Naive thymus-derived CD4-positive, alpha-beta T cell (primary cell): ENCODE measurements around the gene ZFYVE28. TPM values are rescaled to one million over a fixed set of nuclear protein-coding genes. Genes with fewer than 3 reads are reported as not detected.

Source experiments
- ATAC-seq: fragments of 150-1000 bp; cut with Tn5 transposase; 2 replicates; pipeline ENCODE4 v1.10.0; 2021; ENCODE audit warnings: mild to moderate bottlenecking, moderate library complexity
- CTCF ChIA-PET: fragments of 350-600 bp; sonication (Branson Sonifier 250); formaldehyde crosslinking; loops from one replicate; lab custom pipeline; 2021; ENCODE audit warnings: antibody characterized with exemption; lab: Charles Lee
- POLR2A ChIA-PET: fragments of 350-600 bp; sonication (Branson Sonifier 250); formaldehyde crosslinking; loops from one replicate; lab custom pipeline; 2021; ENCODE audit warnings: antibody characterized with exemption, inconsistent platforms; lab: Charles Lee
- DNase-seq, 9 donors: peaks; one replicate each; pipeline versions ENCODE4 v3.0.0 to v3.0.0-alpha.2; 2020 to 2022; ENCODE audit warnings: mixed read lengths in 1 of 9
- H3K27ac ChIP-seq: one replicate; pipeline ENCODE4 v1.7.0; 2013; ENCODE audit warnings: mild to moderate bottlenecking, low read depth, low read length, moderate library complexity
- H3K27me3 ChIP-seq, 2 donors: one replicate each; pipeline ENCODE4 v1.7.0; 2013; ENCODE audit warnings: low read length in 2 of 2, mild to moderate bottlenecking in 2 of 2, moderate library complexity in 2 of 2; ENCODE audit not compliant: control insufficient read depth in 2 of 2, insufficient read depth in 2 of 2
- H3K36me3 ChIP-seq, 3 experiments: 1 replicate in 2 of 3; 2 replicates in 1 of 3; pipeline ENCODE4 v1.7.0; 2013; ENCODE audit warnings: low read length in 3 of 3, mild to moderate bottlenecking in 3 of 3, moderate library complexity in 1 of 3; ENCODE audit not compliant: insufficient read depth in 3 of 3, control insufficient read depth in 2 of 3
- H3K4me1 ChIP-seq, 2 donors: one replicate each; pipeline ENCODE4 v1.7.0; 2013; ENCODE audit warnings: low read length in 2 of 2, mild to moderate bottlenecking in 2 of 2, moderate library complexity in 1 of 2; ENCODE audit not compliant: control insufficient read depth in 2 of 2, insufficient read depth in 2 of 2
- H3K4me3 ChIP-seq: 2 replicates; pipeline ENCODE4 v1.7.0; 2013; ENCODE audit warnings: mild to moderate bottlenecking, low read length
- H3K9me3 ChIP-seq, 3 experiments: 1 replicate in 2 of 3; 2 replicates in 1 of 3; pipeline ENCODE4 v1.7.0; 2013; ENCODE audit warnings: low read length in 3 of 3; ENCODE audit not compliant: control insufficient read depth in 2 of 3
- H3K27ac Mint-ChIP-seq, 9 donors: one replicate each; pipeline ENCODE4 v1.8.0; 2020 to 2022; ENCODE audit warnings: mixed read lengths in 9 of 9, mild to moderate bottlenecking in 8 of 9, moderate library complexity in 5 of 9, inconsistent platforms in 2 of 9
- H3K27me3 Mint-ChIP-seq, 5 donors: one replicate each; pipeline ENCODE4 v1.8.0; 2021 to 2022; ENCODE audit warnings: mixed read lengths in 5 of 5, mild to moderate bottlenecking in 1 of 5
- H3K36me3 Mint-ChIP-seq, 5 donors: one replicate each; pipeline ENCODE4 v1.8.0; 2020 to 2022; ENCODE audit warnings: mixed read lengths in 5 of 5, mild to moderate bottlenecking in 3 of 5, inconsistent platforms in 1 of 5
- H3K4me1 Mint-ChIP-seq, 7 donors: one replicate each; pipeline ENCODE4 v1.8.0; 2020 to 2022; ENCODE audit warnings: mixed read lengths in 7 of 7, mild to moderate bottlenecking in 3 of 7, inconsistent platforms in 1 of 7
- H3K4me3 Mint-ChIP-seq, 10 donors: one replicate each; pipeline ENCODE4 v1.8.0; 2020 to 2022; ENCODE audit warnings: mild to moderate bottlenecking in 10 of 10, mixed read lengths in 10 of 10, moderate library complexity in 6 of 10, inconsistent platforms in 2 of 10
- H3K9me3 Mint-ChIP-seq, 11 donors: one replicate each; pipeline ENCODE4 v1.8.0; 2020 to 2022; ENCODE audit warnings: mixed read lengths in 11 of 11, mild to moderate bottlenecking in 4 of 11, inconsistent platforms in 1 of 11, moderate library complexity in 1 of 11
- intact Hi-C, 2 donors: fragments of 100-400 bp; cut with micrococcal nuclease; formaldehyde crosslinking; loops; one replicate each; pipeline ENCODE4 v1.15.1; 2023
- polyA plus RNA-seq, 2 donors: library from polyadenylated mRNA; unstranded; fragments of 300-500 nt; fragmentation: Illumina TruSeq; gene quantifications; one replicate each; pipeline ENCODE4 v1.2.3, GENCODE V29; 2021
- total RNA-seq, 6 experiments: library from RNA in 5 of 6; stranded (reverse) in 5 of 6; gene quantifications; 1 replicate in 5 of 6; 2 replicates in 1 of 6; pipeline ENCODE4 v1.2.3 and lab custom pipeline; 2021 to 2026

ZFYVE28 gene
- total and polyA plus RNA-seq, 7 experiments from 2014 or later = 6.1 to 26.5 (median 15.9) TPM

DNA sequence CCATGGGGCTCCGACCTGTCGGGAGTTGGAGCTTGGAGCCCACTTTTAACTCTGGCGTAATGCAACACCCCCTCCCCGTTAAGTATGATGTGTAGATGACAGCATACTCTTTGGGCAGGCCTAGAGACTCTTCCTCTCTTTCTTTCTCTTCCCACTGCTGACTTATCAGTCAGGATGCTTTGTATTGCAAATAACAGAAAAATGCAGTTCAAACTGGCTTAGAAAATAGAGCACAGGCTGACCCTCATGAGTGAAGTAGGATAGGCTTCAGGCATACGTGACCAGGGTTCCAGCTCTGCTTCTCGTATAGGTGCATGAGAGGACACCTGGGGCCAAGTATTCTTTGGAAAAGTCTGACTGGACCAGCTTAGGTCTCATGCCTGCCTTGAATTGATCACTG lies 27.1 kb upstream of the ZFYVE28 start:
- H3K27ac ChIP-seq = no peak overlapping the region
- H3K9me3 ChIP-seq = no peaks in the 10 kb centered on the region
- no peak for DNase-seq
- CTCF ChIA-PET = interaction anchor here (0.6 kb wide), 1 partner anchor 1100 kb away, joined by 3 read pairs; no protein-coding TSS in a partner anchor
- Mint-ChIP-seq H3K27ac (no peak overlapping the region), H3K9me3 (no peaks in the 10 kb centered on the region), H3K4me3 (no peak overlapping the region), H3K36me3 (no peaks in the 10 kb centered on the region), H3K4me1 (peaks cover 0 to 5% (median 3%) of the 10 kb centered on the region in 7 donors), H3K27me3 (no peaks in the 10 kb centered on the region)
- H3K27me3 ChIP-seq = no peaks in the 10 kb centered on the region
- intact Hi-C loops = no loop called here
- H3K36me3 ChIP-seq = no peaks in the 10 kb centered on the region
- peaks cover 0 to 4% of the 10 kb centered on the region in 2 donors for H3K4me1 ChIP-seq
- POLR2A ChIA-PET = no interaction called here
- ATAC-seq = no peak
- no peak overlapping the region for H3K4me3 ChIP-seq

GRCh38 chr4:2445130-2445529 lies 26.7 kb upstream of the ZFYVE28 start:
- no peaks in the 10 kb centered on the region for H3K9me3 Mint-ChIP-seq
- H3K4me1 Mint-ChIP-seq = peaks cover 0 to 5% (median 3%) of the 10 kb centered on the region in 7 donors
- ChIA-PET POLR2A (no interaction called here), CTCF (no interaction called here)
- H3K27me3 ChIP-seq = no peaks in the 10 kb centered on the region
- DNase-seq (no peak), ATAC-seq (no peak)
- H3K36me3 ChIP-seq = no peaks in the 10 kb centered on the region
- H3K4me1 ChIP-seq = peaks cover 0 to 4% of the 10 kb centered on the region in 2 donors
- H3K4me3 ChIP-seq = no peak overlapping the region
- H3K9me3 ChIP-seq = no peaks in the 10 kb centered on the region
- no peak overlapping the region for H3K27ac ChIP-seq
- H3K27me3 Mint-ChIP-seq = no peaks in the 10 kb centered on the region
- H3K4me3 Mint-ChIP-seq = no peak overlapping the region
- no peak overlapping the region for H3K27ac Mint-ChIP-seq
- no peaks in the 10 kb centered on the region for H3K36me3 Mint-ChIP-seq
- intact Hi-C loops = no loop called here

DNA sequence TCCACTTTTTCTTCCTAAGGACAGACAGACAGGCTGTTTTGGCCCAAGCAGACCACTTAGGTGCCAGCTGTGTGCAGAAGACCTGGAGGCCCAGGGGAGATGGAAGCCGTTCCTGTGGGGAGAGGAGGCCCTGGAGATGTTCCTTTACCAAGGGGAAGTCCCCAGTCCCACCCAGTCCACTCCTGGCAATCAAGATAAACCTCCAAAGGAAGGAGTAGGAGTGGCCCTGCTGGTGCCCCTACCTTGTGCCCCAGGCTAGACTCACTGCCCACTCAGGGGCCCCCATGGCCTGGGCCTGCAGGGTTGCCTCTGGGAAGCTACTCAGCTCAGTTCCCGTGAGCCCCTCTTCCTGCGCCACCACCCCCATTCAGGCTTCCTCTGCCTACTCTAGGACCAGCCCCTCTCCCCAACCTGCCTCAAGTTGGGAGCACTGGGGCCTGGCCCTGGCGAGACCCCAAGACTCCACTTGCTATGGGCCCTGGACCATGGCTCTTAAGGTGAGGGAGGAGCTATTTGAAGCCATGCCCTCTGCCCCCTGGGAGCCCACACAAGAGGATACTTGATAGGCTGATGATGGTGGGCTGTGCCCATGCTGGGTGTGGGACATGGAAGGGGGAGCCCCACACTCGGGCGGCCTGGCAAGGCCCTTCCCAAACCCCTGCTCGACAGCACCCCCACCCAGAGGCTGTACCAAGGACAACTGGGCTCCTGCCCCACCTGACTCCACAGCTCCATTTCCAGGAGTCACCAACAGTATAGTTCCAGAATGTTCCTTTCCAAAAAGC lies 25.7 kb upstream of the ZFYVE28 start:
- Mint-ChIP-seq H3K27ac (no peak overlapping the region), H3K4me3 (no peak overlapping the region), H3K9me3 (no peaks in the 10 kb centered on the region), H3K27me3 (no peaks in the 10 kb centered on the region), H3K36me3 (no peaks in the 10 kb centered on the region), H3K4me1 (peaks cover 0 to 5% (median 3%) of the 10 kb centered on the region in 7 donors)
- ATAC-seq = no peak
- POLR2A ChIA-PET = no interaction called here
- CTCF ChIA-PET = interaction anchor here (0.8 kb wide), 1 partner anchor 200 kb away, joined by 3 read pairs; no protein-coding TSS in a partner anchor
- intact Hi-C loops = no loop called here
- Histone ChIP-seq H3K27ac (no peak overlapping the region), H3K9me3 (no peaks in the 10 kb centered on the region), H3K4me1 (peaks cover 0 to 4% of the 10 kb centered on the region in 2 donors), H3K27me3 (no peaks in the 10 kb centered on the region), H3K4me3 (no peak overlapping the region), H3K36me3 (no peaks in the 10 kb centered on the region)
- no peak for DNase-seq

- Mint-ChIP-seq H3K27ac (no peak overlapping the region), H3K27me3 (no peaks in the 10 kb centered on the region), H3K36me3 (no peaks in the 10 kb centered on the region), H3K4me1 (peaks cover 0 to 5% (median 3%) of the 10 kb centered on the region in 7 donors), H3K4me3 (no peak overlapping the region), H3K9me3 (no peaks in the 10 kb centered on the region)
- Histone ChIP-seq H3K36me3 (no peaks in the 10 kb centered on the region), H3K4me1 (peaks cover 0 to 4% of the 10 kb centered on the region in 2 donors), H3K27ac (no peak overlapping the region), H3K9me3 (no peaks in the 10 kb centered on the region), H3K4me3 (no peak overlapping the region), H3K27me3 (no peaks in the 10 kb centered on the region)
- ATAC-seq (no peak), DNase-seq (no peak)
- ChIA-PET POLR2A (no interaction called here), CTCF (interaction anchor here (0.6 kb wide), 1 partner anchor 30 kb away, joined by 3 read pairs; no protein-coding TSS in a partner anchor)
- intact Hi-C loops = no loop called here
These were observed 24.8 kb upstream of the ZFYVE28 start for GRCh38 chr4:2443061-2443730.

GRCh38 chr4:2442175-2442993 lies 23.9 kb upstream of the ZFYVE28 start:
- H3K4me1 Mint-ChIP-seq = peaks cover 0 to 5% (median 3%) of the 10 kb centered on the region in 7 donors
- CTCF ChIA-PET = interaction anchor here (0.6 to 1.2 kb wide), 3 partner anchors 30 to 223 kb away, joined by 3 to 6 read pairs (median 5); no protein-coding TSS in a partner anchor

More at GRCh38 chr4:2442175-2442993, 23.9 kb upstream of the ZFYVE28 start:
- H3K4me3 ChIP-seq = no peak overlapping the region
- no peak overlapping the region for H3K27ac Mint-ChIP-seq
- no peaks in the 10 kb centered on the region for H3K27me3 Mint-ChIP-seq
- DNase-seq (no peak), ATAC-seq (no peak)
- H3K36me3 Mint-ChIP-seq = no peaks in the 10 kb centered on the region
- H3K4me3 Mint-ChIP-seq = no peak overlapping the region
- no peaks in the 10 kb centered on the region for H3K36me3 ChIP-seq
- H3K27me3 ChIP-seq = no peaks in the 10 kb centered on the region
- intact Hi-C loops = no loop called here
- no peaks in the 10 kb centered on the region for H3K9me3 Mint-ChIP-seq
- no peaks in the 10 kb centered on the region for H3K9me3 ChIP-seq
- H3K27ac ChIP-seq = no peak overlapping the region
- POLR2A ChIA-PET = no interaction called here
- peaks cover 0 to 4% of the 10 kb centered on the region in 2 donors for H3K4me1 ChIP-seq
